HG03439 (cell line): ENCODE measurements around the gene LRRTM2.
"Not testable (repeated sequence)": the region's sequence is repeated elsewhere in the genome, so short reads cannot be mapped to it uniquely, and the experiment has no call there.

Experiments used
- ATAC-seq: cut with Tn5 transposase; IDR thresholded peaks from one replicate; pipeline ENCODE4 v1.9.1; 2021; ENCODE audit warnings: mild to moderate bottlenecking, moderate library complexity; ENCODE audit not compliant: unreplicated experiment

LRRTM2 gene

DNA sequence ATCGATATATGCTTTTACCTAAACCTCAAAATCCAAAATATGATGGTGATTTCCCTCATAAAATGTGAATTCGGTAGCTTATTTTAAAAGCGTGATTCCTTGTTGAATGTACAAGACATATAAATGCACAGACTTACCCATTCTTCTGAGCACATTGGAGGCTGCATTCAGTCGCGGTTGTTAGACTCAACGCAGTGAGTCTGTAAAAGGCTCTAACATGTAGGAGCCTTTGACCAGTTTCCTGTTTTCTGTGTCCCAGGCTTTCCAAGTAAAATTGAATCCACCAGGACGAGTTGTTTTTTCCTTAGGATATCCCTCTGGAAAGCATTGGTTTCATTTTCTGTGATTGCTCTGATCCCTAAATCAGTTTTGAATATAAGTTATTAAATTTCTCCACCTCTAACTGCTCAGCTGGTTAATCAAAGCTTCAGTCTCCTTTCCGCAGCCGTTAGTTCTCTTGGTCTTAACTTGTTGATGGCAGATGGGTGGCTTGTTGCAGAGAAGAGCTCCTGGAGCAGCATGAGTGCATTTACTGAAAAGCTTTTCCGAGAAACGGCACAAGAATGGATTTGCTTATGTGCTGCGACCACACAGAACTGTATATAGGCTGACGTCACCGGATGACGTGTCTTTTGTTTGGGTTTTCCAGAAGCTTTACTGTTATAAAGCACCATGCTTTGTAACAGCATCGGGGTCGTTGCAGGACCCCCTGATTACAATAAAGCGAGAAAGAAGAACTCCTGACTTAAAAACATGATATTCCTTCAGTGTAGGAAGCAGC lies at the start of gene LRRTM2:
LRRTM2 (minus strand) TSS at position 565 of the 781 bp plus-strand sequence; CDS start at position 141, 424 bp downstream.
- no peak for ATAC-seq

- no peak for ATAC-seq
Observed at GRCh38 chr5:138922494-138922893, 47.4 kb upstream of the LRRTM2 start.

DNA sequence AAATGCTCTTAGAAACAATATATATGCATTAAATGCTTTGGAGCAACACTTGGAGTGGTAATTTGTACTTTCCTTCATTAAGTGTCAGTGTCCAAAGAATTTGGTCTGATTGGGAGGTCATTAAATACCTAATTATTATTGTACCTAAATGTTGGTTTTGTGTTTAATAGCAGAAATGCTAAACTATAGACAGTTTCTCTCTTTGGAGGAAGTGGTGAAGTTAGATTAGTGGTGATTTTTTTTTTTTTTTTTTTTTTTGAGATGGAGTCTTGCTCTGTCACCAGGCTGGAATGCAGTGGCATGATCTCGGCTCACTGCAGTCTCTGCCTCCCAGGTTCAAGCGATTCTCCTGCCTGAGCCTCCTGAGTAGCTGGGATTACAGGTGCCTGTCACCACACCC lies 46.2 kb upstream of the LRRTM2 start:
- ATAC-seq: not testable (repeated sequence)

GRCh38 chr5:138920181-138920580 lies 45.0 kb upstream of the LRRTM2 start:
- no peak for ATAC-seq

DNA sequence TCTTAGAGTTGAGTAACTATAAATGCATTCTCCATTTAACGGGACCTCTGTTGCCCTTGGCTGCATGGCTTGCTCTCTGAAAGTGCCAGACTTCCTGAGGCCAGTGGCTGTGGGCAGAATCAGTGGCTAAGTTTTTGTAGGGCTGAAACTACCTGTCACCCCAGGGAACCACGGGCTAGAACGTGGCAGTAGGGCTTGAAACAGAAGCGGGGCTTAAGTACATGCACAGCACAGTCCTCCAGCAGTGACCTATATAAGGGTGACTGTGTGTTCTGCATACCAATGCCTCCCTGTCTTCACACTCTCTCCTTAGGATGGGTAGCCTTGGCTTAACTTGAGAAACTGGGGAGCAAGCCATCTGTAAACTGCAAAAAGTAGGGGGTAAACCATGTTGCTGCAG lies 43.6 kb upstream of the LRRTM2 start:
- no peak for ATAC-seq

GRCh38 chr5:138914338-138914737 lies 39.2 kb upstream of the LRRTM2 start:
- ATAC-seq: no peak

DNA sequence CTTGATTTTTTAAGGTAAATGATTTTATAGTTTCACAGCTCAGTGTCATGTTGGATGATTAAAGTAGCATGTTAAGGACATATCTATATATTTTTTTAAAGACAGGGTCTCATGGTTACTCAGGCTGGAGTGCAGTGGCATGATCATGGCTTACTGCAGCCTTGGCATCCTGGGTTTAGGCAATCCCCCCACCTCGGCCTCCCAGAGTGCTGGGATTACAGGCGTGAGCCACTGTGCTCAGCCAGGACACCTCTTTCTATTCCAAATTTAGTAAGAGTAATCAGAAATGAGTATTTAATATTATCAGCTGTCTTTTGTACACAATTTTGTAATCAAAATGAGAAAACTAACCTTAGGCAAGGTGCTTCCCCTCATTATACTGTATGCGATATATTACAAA lies 38.6 kb upstream of the LRRTM2 start:
- no peak for ATAC-seq

- no peak for ATAC-seq
Observed at GRCh38 chr5:138912093-138912492, 37.0 kb upstream of the LRRTM2 start.

DNA sequence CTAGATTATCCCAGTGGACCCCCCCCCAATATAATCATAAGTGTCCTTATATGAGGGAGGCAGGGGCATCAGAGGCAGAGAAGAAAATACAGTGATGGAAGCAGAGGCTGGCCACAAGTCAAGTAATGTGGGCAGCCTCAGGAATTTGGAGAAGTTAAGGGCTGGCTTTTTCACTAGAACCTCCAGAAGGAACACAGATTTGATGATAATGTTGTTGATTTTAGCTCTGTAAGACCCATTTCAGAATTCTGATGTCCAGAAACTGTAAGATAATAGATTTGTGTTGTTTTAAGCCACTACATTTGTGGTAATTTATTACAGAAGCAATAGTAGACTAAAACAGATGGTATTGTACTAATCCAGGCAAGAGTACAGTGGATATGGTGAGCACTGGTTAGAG lies 36.3 kb upstream of the LRRTM2 start:
- ATAC-seq: no peak

GRCh38 chr5:138910546-138911185 lies 35.5 kb upstream of the LRRTM2 start:
- ATAC-seq: no peak

GRCh38 chr5:138909734-138910133 lies 34.6 kb upstream of the LRRTM2 start:
- ATAC-seq: no peak

DNA sequence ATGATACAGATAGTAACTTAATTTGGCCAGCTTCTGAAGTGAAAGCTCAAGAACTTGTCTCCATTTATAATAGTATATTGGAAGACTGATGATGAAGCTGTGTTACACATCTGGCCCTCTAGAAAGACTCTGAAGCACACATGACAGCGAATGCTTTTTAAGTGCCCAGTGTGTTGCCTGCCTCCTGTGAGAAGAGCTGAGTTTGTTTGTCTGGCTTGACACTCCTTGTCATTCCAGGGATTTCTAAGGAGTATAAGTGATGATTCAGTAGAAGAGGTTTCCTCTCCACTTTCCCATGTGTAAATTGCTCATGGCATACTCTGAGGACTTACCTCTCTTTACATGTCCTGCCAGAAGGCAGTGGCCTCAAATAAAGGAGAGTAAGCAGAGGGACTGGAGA lies 30.4 kb upstream of the LRRTM2 start:
- ATAC-seq: no peak

DNA sequence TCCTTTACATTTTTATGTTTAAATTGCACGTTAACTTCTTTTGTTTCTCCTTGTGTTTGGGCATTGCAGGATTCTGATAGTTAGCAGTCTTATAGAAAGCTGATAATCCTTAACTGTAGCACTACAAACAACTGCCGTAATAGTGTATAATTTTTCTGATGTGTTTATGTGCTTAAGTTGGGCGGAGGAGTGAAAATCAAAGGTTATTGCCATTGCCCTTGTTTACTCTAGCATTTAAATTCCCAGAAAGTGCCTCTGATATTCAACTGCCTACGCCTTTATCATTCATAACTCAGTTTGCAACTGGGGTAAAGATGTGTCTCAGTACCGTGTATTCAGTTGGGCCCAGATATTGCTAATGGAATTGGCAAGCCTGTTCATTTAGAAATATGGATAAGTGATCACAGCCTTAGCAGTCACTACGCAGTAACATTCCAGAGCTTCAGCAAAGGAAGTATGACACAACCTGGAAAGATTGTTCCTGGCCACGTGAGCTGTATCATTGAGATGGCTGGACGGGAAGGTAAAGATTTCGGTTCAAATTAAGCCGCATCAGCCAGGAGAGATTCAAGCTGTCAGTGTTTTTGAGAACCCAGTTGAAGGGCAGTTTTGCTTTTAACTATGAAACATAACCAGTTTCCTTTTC lies 28.1 kb upstream of the LRRTM2 start:
- no peak for ATAC-seq

GRCh38 chr5:138901716-138902115 lies 26.6 kb upstream of the LRRTM2 start:
- ATAC-seq: no peak

DNA sequence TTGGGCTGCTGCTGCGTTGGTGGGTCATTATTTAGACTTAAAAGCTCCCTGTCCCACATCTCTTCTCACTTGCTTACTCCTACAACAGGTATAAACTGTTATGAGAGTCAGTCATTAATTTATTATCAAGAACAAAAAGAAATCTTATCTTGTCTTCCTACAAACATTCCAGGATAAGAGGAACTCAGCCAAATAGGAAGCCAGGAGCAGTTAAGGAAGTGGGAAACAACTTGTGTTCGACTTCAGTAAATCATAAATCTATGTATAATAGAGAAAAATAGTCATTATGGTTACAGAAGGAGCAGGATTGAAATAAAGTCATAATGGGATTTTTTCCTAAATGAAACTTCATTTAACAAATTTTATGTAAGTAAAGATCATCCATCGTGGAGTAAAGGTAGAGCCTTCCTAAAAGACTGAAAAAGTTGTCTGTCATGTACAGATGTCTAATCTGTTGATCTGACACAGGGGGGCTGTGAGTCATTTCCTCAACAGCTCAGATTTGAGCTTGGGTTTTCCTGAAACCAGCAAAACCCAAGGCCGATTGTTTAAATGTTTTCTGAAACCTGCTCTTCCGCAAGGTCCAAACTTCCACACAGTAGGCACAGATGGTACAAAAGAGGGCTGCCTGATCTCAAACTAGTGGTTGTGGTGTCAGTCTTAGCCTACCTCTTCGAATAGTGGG lies 25.3 kb upstream of the LRRTM2 start:
- ATAC-seq: no peak

DNA sequence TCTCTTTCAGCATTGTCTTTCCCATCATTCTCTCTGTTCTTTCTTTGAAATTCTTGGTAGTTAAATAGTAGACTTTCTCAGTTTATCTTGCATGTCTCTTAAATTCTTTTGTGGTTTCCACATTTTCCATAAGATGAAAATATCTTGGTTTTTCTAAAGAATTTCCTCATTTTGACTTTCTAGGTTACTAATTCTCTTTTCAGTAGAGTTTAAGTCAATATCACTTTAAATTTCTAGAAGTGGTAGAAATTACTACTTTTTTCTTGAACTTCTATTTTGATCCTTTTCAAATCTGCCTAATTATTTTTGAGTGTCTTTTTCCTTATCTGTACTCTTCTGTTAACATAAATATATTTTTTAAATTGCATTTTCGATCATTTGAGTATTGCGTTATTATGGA lies 23.6 kb upstream of the LRRTM2 start:
- ATAC-seq: no peak

- no peak for ATAC-seq
Observed at GRCh38 chr5:138898299-138898698, 23.2 kb upstream of the LRRTM2 start.

- no peak for ATAC-seq
Observed at GRCh38 chr5:138895918-138896317, 20.8 kb upstream of the LRRTM2 start.

DNA sequence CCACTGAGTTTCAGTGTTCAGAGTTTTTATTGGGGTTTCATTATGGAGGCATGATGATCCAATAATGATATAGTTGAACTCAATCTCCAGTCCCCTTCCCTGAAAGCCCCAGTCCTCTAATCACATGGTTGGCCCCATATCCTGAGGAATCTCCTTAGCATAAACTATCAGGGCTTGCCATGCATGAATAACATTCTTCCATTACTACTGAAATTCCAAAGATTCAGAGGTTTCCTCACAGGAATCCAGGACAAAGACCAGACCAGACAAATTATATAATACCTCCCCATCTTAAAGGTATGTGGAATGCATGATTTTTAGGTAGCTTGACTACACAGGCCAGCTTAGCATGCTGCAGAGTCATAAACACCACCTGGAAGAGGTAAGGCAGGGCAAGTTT lies 15.5 kb upstream of the LRRTM2 start:
- no peak for ATAC-seq

GRCh38 chr5:138889994-138890393 lies 14.9 kb upstream of the LRRTM2 start:
- ATAC-seq: no peak

DNA sequence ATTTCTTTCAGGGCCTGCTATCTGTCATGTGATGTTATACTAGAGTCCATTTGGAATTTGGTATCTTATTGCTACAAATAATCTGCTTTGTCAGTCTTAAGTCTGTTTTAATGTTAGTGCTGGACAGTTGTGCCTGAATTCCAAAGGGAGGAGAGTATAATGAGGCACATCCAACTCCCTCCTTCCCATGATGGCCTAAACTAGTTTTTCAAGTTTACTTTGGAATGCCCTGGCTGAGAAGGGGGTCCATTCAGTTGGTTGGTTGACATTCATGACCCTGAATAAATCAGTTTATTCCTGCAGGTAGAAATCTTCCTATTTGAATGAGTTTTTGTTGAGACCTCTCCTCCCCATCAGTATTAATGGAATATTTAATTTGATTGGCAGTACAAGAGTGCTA lies 9.4 kb upstream of the LRRTM2 start:
- no peak for ATAC-seq
